ENCODE data around the gene CD79B.

DNA sequence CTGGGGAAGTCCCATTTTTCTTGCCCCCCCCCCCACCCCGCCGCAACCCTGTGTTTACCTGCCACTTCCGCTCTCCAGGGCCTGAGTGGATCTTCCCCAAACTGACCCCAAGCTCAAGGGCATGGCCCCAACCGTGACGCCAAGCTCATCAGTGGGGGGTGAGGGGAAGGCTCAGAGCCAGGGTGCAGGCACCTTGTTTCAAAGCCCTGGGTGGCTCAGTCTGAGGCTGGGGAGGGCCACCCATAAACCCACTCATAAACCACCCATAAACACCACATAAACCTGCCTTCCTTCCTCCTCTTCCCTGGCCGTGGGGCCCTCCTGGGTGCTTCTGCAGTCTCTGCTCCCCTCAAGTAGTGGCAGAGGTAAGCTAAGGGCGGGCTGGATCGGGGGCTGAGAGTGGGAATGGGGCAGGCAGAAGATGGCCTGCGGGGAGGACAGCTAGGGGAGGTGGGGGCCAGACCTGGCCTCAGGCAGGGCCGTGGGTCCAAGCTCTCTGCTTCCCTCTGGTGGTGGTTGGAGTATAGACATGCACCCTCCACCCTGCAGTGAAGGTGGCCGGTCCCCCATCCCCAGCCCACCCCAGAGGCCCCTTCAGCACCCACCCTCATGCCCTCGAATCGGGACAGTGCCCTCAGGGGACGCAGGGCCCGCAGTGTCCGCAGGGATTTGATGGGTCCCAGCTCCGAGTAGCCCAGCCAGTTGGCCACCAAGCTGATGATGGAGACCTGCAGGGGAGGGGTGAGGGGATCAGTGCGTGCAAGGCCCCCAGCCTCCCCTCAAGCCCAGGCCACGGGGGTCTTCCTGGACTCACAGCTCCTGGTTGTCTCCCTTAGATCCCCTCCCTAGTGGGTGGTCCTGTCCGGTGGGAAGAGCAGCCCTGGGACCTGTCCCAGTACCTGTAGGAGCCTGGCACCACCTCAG, 14.6 kb upstream of the CD79B start:
- TF ChIP-seq, protein P1, sequence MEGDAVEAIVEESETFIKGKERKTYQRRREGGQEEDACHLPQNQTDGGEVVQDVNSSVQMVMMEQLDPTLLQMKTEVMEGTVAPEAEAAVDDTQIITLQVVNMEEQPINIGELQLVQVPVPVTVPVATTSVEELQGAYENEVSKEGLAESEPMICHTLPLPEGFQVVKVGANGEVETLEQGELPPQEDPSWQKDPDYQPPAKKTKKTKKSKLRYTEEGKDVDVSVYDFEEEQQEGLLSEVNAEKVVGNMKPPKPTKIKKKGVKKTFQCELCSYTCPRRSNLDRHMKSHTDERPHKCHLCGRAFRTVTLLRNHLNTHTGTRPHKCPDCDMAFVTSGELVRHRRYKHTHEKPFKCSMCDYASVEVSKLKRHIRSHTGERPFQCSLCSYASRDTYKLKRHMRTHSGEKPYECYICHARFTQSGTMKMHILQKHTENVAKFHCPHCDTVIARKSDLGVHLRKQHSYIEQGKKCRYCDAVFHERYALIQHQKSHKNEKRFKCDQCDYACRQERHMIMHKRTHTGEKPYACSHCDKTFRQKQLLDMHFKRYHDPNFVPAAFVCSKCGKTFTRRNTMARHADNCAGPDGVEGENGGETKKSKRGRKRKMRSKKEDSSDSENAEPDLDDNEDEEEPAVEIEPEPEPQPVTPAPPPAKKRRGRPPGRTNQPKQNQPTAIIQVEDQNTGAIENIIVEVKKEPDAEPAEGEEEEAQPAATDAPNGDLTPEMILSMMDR (IDR thresholded peaks at IDR 0.05): peak in 3 of 4 experiments; percentile 46 to 81 (median 57)
- TF ChIP-seq POLR2A (IDR thresholded peaks at IDR 0.05): no peak

All from sigmoid colon (tissue), 3 donors.